Cardiac muscle cell (in vitro differentiated cells and primary cell): ENCODE results near the gene GORASP2. TPM values are rescaled to one million over a fixed set of nuclear protein-coding genes. Genes with fewer than 3 reads are reported as not detected.
"Not testable (repeated sequence)": the region's sequence is repeated elsewhere in the genome, so short reads cannot be mapped to it uniquely, and the experiment has no call there.

Experiments
- DNase-seq, 2 donors: peaks; one replicate each; pipeline versions ENCODE4 v3.0.0 to v3.0.0-alpha.2; 2010 to 2017; ENCODE audit warnings: low read depth in 1 of 2, low spot score in 1 of 2
- H3K27ac ChIP-seq: fragments of 200-600 bp; sonication (generic); 2 replicates; pipeline ENCODE4 v1.5.1; 2016
- H3K27me3 ChIP-seq: fragments of 200-600 bp; sonication (generic); 2 replicates; pipeline ENCODE4 v1.6.0; 2016; ENCODE audit warnings: control low read depth
- H3K36me3 ChIP-seq: fragments of 200-600 bp; sonication (generic); 2 replicates; pipeline ENCODE4 v1.5.1; 2016; ENCODE audit warnings: control low read depth
- H3K4me1 ChIP-seq: fragments of 200-600 bp; sonication (generic); 2 replicates; pipeline ENCODE4 v1.8.1; 2017; ENCODE audit warnings: low read depth, mild to moderate bottlenecking, mixed run types
- H3K4me3 ChIP-seq: fragments of 200-600 bp; sonication (generic); 2 replicates; pipeline ENCODE4 v1.5.1; 2016; ENCODE audit warnings: mild to moderate bottlenecking
- H3K9me3 ChIP-seq: fragments of 200-600 bp; sonication (generic); 2 replicates; pipeline ENCODE4 v1.5.1; 2017; ENCODE audit warnings: low read depth, mild to moderate bottlenecking, control low read depth
- polyA plus RNA-seq: library from polyadenylated mRNA; unstranded; fragments of >200 nt; fragmentation: Nextera tagmentation; extraction: Ambion mirVana; gene quantifications from 2 replicates; pipeline ENCODE4 v1.2.1, GENCODE V29; 2016
- total RNA-seq: library from RNA; depleted of rRNA; stranded (reverse); fragments of >200 nt; gene quantifications from 2 replicates; pipeline ENCODE4 v1.2.3, GENCODE V29; 2016
- TF ChIP-seq, protein P1 (sequence below): IDR thresholded peaks from 2 replicates; pipeline ENCODE4 v1.5.1; 2012; ENCODE audit warnings: low read depth, mild to moderate bottlenecking, low read length

The GORASP2 gene
- total and polyA plus RNA-seq, 2 experiments from 2014 or later: 59.4 to 114 TPM

DNA sequence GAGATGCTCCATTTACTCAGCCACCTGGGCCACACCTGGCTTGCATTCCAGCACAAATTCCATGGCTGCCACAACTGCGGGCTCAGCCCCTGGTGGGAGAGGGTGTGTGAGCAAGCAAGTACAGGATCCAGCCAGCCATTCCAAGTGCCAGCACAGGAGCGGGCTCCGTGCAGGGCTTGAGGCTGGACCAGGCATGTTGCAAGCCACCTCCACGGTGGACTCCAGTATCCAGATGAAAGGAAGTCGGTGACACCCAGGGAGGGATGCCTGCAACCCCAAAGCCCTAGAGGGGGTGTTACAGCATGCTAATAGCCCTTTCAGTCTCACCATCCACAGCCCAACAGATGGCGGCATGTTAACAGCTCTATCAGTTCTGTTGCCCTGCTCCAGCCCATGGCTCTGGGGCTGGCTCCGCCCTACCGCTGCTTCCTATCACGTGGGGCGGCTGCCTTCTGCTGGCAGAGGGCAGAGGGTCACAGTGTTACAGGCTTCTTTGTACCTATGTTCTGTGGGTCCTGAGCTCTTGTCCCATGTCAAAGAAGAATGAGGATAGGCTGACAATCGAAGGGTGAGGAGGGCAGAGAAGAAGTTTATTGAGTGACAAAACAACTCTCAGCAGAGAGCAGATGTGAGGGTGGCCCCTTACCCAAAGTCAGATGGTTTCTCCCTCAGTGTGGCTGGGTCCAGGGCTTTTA, 11.7 kb upstream of the GORASP2 start:
- TF ChIP-seq, protein P1, sequence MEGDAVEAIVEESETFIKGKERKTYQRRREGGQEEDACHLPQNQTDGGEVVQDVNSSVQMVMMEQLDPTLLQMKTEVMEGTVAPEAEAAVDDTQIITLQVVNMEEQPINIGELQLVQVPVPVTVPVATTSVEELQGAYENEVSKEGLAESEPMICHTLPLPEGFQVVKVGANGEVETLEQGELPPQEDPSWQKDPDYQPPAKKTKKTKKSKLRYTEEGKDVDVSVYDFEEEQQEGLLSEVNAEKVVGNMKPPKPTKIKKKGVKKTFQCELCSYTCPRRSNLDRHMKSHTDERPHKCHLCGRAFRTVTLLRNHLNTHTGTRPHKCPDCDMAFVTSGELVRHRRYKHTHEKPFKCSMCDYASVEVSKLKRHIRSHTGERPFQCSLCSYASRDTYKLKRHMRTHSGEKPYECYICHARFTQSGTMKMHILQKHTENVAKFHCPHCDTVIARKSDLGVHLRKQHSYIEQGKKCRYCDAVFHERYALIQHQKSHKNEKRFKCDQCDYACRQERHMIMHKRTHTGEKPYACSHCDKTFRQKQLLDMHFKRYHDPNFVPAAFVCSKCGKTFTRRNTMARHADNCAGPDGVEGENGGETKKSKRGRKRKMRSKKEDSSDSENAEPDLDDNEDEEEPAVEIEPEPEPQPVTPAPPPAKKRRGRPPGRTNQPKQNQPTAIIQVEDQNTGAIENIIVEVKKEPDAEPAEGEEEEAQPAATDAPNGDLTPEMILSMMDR: no peak
- no peak for DNase-seq
- Histone ChIP-seq H3K9me3 (no peaks in the 10 kb centered on the region), H3K36me3 (no peaks in the 10 kb centered on the region), H3K4me3 (no peak overlapping the region), H3K27ac (no peak overlapping the region), H3K27me3 (no peaks in the 10 kb centered on the region), H3K4me1 (no peaks in the 10 kb centered on the region)

DNA sequence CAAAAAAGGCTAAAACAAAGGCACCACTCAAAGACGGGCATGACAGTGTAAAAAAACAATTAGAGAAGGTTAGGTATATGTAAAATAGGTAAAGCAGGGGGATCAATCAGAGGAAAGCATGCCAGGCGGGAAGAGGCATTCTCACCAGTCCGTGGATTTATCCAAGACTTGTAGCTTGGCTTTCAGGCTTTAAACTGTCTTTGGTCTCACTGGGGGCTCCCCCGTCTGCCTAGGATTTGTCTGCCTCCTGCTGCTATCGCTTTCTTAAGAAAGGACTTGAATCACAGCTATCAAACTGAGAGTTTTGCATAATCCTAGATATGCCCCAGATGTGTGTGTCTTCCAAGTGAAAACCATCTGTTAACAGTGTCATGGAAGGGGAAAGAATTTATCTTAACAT, 11.1 kb upstream of the GORASP2 start:
- no peaks in the 10 kb centered on the region for H3K27me3 ChIP-seq
- no peaks in the 10 kb centered on the region for H3K4me1 ChIP-seq
- H3K36me3 ChIP-seq: no peaks in the 10 kb centered on the region
- no peak overlapping the region for H3K4me3 ChIP-seq
- H3K27ac ChIP-seq: no peak overlapping the region
- TF ChIP-seq, protein P1: no peak
- H3K9me3 ChIP-seq: no peaks in the 10 kb centered on the region
- DNase-seq: no peak

DNA sequence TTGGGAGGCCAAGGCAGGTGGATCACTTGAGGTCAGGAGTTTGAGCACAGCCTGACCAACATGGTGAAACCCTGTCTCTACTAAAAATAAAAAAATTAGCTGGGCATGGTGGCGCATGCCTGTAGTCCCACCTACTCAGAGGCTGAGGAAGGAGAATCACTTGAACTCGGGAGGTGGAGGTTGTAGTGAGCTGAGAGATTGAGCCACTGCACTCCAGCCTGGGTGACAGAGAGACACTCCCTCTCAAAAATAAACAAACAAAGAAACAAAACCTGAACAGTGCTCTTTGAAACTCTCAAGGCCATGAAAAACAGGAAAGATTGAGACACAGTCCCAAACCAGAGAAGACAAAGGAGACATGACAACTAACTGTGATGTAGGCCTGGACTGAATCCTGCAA, 7.2 kb upstream of the GORASP2 start:
- DNase-seq, H3K9me3 ChIP-seq, H3K4me3 ChIP-seq, H3K27ac ChIP-seq, H3K4me1 ChIP-seq, H3K27me3 ChIP-seq, H3K36me3 ChIP-seq: not testable (repeated sequence)

DNA sequence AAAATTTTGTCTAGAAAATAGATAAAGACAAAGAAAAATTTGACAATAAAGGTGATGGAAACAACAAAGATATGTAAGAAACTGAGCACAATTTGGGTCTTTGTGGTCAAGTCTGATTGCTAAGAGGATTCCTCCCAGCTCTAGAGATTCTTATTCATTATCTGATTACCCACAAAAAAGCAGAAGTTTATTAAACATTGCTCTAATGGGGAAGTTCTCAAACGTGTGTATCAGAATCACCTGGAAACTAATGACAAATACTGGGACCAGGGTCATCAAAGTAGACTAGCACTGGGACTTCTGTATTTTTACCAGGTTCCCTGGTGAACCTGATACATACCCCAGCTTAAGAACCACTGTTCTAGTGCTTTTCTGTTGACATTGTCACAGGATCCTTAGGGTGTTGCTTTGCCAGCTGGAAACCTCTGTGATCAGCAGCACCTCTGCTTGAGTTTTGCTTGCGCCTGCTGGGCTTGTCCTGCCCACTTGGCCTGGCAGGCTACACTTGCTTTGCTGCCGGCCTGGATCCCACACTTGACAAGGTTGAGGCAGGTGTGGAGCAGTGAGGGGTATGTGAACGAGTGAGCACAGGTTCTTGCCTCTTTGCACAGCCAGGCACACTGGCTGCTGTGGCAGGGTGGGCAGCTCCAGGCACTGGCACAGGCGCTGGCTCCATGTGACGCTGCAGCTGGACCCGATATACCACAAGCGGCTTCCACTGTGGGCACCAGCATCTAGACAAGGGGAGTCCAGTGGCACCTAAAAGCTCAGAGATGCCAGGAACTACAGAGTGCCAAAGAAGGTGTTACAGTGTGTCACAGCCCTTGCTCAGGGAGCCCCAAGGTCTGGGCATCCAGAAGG, 6.2 kb upstream of the GORASP2 start:
- H3K4me1 ChIP-seq: no peaks in the 10 kb centered on the region
- no peak for DNase-seq
- TF ChIP-seq, protein P1: no peak
- H3K9me3 ChIP-seq: no peaks in the 10 kb centered on the region
- no peak overlapping the region for H3K27ac ChIP-seq
- H3K4me3 ChIP-seq: no peak overlapping the region
- H3K36me3 ChIP-seq: no peaks in the 10 kb centered on the region
- H3K27me3 ChIP-seq: no peaks in the 10 kb centered on the region

DNA sequence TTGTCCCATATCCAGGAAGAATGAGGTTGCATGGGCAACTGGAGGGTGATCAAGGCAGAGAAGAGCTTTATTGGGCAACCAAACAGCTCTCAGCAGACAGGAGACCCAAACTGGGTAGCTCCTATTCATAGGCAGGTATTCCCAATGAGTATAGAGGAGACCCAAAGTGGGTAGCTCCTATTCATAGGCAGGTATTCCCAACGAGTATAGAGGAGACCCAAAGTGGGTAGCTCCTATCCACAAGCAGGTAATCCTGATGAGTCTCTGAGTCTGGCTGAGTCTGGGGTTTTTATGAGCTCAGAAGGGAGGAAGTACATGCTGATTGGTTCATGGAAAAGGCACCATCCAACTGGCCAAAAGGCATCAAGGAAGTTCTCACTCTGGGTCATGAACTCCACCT, 5.3 kb upstream of the GORASP2 start:
- H3K36me3 ChIP-seq: no peaks in the 10 kb centered on the region
- no peak overlapping the region for H3K4me3 ChIP-seq
- TF ChIP-seq, protein P1: no peak
- no peaks in the 10 kb centered on the region for H3K27me3 ChIP-seq
- no peak overlapping the region for H3K27ac ChIP-seq
- DNase-seq: no peak
- H3K4me1 ChIP-seq: peaks cover 3% of the 10 kb centered on the region
- H3K9me3 ChIP-seq: no peaks in the 10 kb centered on the region

DNA sequence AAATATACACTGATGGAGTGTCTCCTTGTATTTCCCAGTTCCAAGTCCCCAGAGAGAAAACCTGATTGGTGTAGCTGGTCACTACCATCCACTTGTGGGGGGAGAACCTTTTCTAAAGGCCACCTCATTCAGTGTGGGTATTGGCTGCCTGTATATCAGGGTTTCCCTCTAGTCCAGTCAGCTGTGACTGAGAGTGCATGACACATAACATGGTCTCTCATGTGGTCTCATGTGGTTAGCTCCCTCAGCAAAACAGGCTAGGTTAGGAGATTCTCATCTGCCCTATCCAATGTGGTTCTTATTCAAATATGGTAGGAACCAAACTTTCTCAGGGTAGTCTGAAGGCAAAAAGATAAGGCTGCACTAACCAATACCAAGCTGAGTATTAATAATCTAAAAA, 4.1 kb upstream of the GORASP2 start:
- Histone ChIP-seq H3K4me3 (no peak overlapping the region), H3K36me3 (no peaks in the 10 kb centered on the region), H3K4me1 (peaks cover 3% of the 10 kb centered on the region), H3K9me3 (no peaks in the 10 kb centered on the region), H3K27me3 (no peaks in the 10 kb centered on the region), H3K27ac (no peak overlapping the region)
- no peak for DNase-seq
- TF ChIP-seq, protein P1: no peak
